HK-2 (cell line): ENCODE data around the gene ITGB2.

Experiments
- DNase-seq: peaks from one replicate; pipeline ENCODE4 v3.0.0-alpha.2; 2018; ENCODE audit not compliant: unreplicated experiment

The ITGB2 gene

GRCh38 chr21:44920694-44921604 is at the start of gene ITGB2:
TSS of gene ITGB2 (minus strand) at chr21:44920899. CDS start at chr21:44910782, 10,117 bp downstream.
- DNase-seq, result no peak

GRCh38 chr21:44969931-44970755 is 49.4 kb upstream of the ITGB2 start:
- DNase-seq, result peak; percentile 60

GRCh38 chr21:44969066-44969670 is 48.5 kb upstream of the ITGB2 start:
- DNase-seq, result no peak

GRCh38 chr21:44967082-44968047 is 46.7 kb upstream of the ITGB2 start:
- DNase-seq, result no peak

GRCh38 chr21:44966135-44967081 is 45.7 kb upstream of the ITGB2 start:
- no peak for DNase-seq

- no peak for DNase-seq
Measured at GRCh38 chr21:44965251-44966022, 44.7 kb upstream of the ITGB2 start.

GRCh38 chr21:44964381-44964780 is 43.7 kb upstream of the ITGB2 start:
- DNase-seq, result no peak

- no peak for DNase-seq
Measured at GRCh38 chr21:44962403-44962966, 41.8 kb upstream of the ITGB2 start.

GRCh38 chr21:44960141-44961092 is 39.7 kb upstream of the ITGB2 start:
- DNase-seq, result no peak

- no peak for DNase-seq
Measured at GRCh38 chr21:44959376-44960091, 38.8 kb upstream of the ITGB2 start.

- no peak for DNase-seq
Measured at GRCh38 chr21:44958471-44959191, 37.9 kb upstream of the ITGB2 start.

GRCh38 chr21:44957901-44958451 is 37.3 kb upstream of the ITGB2 start:
- no peak for DNase-seq

GRCh38 chr21:44957047-44957831 is 36.5 kb upstream of the ITGB2 start:
- DNase-seq, result no peak

GRCh38 chr21:44956356-44957046 is 35.8 kb upstream of the ITGB2 start:
- no peak for DNase-seq

GRCh38 chr21:44955798-44956175 is 35.1 kb upstream of the ITGB2 start:
- DNase-seq, result no peak
